Activated CD8-positive, alpha-beta memory T cell treated with anti-CD3 and anti-CD28 coated beads, Interleukin-2, amount 10 ng/mL, durations not matched to agents 7 days and 5 days (primary cell): ENCODE results near the gene DNAH1. TPM values are rescaled to one million over a fixed set of nuclear protein-coding genes. Genes with fewer than 3 reads are reported as not detected.
"Not testable (repeated sequence)": the region's sequence is repeated elsewhere in the genome, so short reads cannot be mapped to it uniquely, and the experiment has no call there.

Source experiments
- ATAC-seq: fragments of 150-1000 bp; cut with Tn5 transposase; one replicate; pipeline ENCODE4 v1.10.0; 2021; ENCODE audit warnings: moderate library complexity
- CTCF ChIA-PET: fragments of 350-600 bp; sonication (Branson Sonifier 250); formaldehyde crosslinking; loops from one replicate; lab custom pipeline; 2021; ENCODE audit warnings: antibody characterized with exemption; lab: Charles Lee
- DNase-seq: peaks from one replicate; pipeline ENCODE4 v3.0.0-alpha.2; 2020
- H3K27ac Mint-ChIP-seq: one replicate; pipeline ENCODE4 v1.8.0; 2021; ENCODE audit warnings: mild to moderate bottlenecking, mixed read lengths
- H3K27me3 Mint-ChIP-seq: one replicate; pipeline ENCODE4 v1.8.0; 2021; ENCODE audit warnings: mixed read lengths
- H3K36me3 Mint-ChIP-seq: one replicate; pipeline ENCODE4 v1.8.0; 2021; ENCODE audit warnings: mild to moderate bottlenecking, mixed read lengths
- H3K4me1 Mint-ChIP-seq: one replicate; pipeline ENCODE4 v1.8.0; 2021; ENCODE audit warnings: mixed read lengths
- H3K4me3 Mint-ChIP-seq: one replicate; pipeline ENCODE4 v1.8.0; 2021; ENCODE audit warnings: mild to moderate bottlenecking, moderate library complexity, mixed read lengths
- H3K9me3 Mint-ChIP-seq: one replicate; pipeline ENCODE4 v1.8.0; 2022; ENCODE audit warnings: low read depth, mixed read lengths
- total RNA-seq, 2 experiments: library from RNA; stranded (reverse); gene quantifications; one replicate each; pipeline ENCODE4 v1.2.3, GENCODE V29; 2021

DNAH1 gene
- total RNA-seq, 2 experiments from 2014 or later: 13.9 to 26.5 TPM

- Mint-ChIP-seq H3K36me3 (no peaks in the 10 kb centered on the region), H3K9me3 (no peaks in the 10 kb centered on the region), H3K27ac (no peak overlapping the region), H3K4me3 (no peak overlapping the region), H3K27me3 (no peaks in the 10 kb centered on the region), H3K4me1 (peaks cover 10% of the 10 kb centered on the region)
- no peak for ATAC-seq
- CTCF ChIA-PET: no interaction called here
- no peak for DNase-seq
Measured at GRCh38 chr3:52322466-52322865, 6.3 kb downstream of the DNAH1 start.

DNA sequence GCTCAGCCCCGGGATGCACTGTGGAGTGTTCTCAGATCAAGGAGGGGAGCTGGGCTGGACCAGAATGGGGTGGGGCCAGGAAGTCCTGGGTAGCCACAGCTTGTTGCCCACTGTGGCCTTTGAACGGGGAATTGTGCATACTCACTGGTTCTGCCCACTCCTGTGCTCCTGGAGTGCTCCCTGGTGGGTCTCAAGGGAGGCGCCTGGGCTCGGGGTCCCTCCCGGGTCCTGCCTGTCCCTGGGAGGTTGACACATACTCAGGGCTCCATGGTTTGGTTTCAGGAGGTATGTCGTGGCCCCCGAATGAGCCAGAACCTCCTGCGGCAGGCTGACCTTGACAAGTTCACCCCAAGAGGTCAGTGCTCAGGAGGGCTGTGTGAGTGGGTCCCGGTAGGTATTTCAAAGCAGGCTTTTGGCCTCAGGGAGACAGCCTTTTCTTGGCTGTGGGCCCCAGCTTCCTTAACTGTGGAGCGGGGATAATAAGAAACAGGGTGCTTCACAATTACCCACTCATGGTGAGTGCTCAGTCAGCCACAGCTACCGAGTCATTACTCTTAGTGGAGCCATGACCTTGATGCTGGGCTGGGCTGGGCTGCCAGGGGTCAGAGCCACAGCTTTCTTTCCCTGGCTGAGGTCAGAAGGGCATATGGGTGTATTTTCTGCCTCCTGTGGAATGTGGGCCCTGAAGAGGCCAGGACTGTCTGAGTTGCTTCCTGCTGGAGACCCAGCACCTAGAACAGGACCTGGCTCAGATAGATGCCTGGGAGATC, 7.6 kb downstream of the DNAH1 start:
- H3K4me3 Mint-ChIP-seq: no peak overlapping the region
- H3K9me3 Mint-ChIP-seq: no peaks in the 10 kb centered on the region
- H3K27me3 Mint-ChIP-seq: no peaks in the 10 kb centered on the region
- ATAC-seq: no peak
- no peaks in the 10 kb centered on the region for H3K4me1 Mint-ChIP-seq
- CTCF ChIA-PET: interaction anchor here (1.8 kb wide), 1 partner anchor 15 kb away, joined by 4 read pairs; no protein-coding TSS in a partner anchor
- DNase-seq: no peak
- H3K36me3 Mint-ChIP-seq: no peaks in the 10 kb centered on the region
- H3K27ac Mint-ChIP-seq: no peak overlapping the region

DNA sequence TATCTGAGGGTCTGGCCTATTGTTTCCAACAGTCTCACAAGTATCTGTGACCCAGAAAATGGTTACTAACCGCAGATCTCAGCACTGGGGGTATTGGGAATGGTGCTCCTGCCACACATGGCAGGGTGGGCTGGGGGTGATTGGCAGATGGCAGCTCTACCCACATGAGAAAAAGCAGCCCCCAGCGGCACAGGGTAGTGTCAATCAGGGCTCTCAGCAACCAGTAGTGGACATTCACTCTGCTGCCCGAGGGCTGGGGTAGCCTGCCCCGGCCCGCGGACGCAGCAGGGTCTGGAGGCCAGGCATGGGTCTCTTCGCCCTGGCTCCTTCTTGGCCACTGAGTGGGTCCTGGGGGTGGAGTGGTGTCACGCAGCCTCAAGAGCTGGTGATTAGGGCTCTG, 8.6 kb downstream of the DNAH1 start:
- Mint-ChIP-seq H3K4me1 (no peaks in the 10 kb centered on the region), H3K36me3 (no peaks in the 10 kb centered on the region), H3K27me3 (no peaks in the 10 kb centered on the region), H3K4me3 (no peak overlapping the region), H3K9me3 (no peaks in the 10 kb centered on the region), H3K27ac (no peak overlapping the region)
- CTCF ChIA-PET: interaction anchor here (1.8 kb wide), 1 partner anchor 14 kb away, joined by 4 read pairs; no protein-coding TSS in a partner anchor
- no peak for ATAC-seq
- DNase-seq: no peak

DNA sequence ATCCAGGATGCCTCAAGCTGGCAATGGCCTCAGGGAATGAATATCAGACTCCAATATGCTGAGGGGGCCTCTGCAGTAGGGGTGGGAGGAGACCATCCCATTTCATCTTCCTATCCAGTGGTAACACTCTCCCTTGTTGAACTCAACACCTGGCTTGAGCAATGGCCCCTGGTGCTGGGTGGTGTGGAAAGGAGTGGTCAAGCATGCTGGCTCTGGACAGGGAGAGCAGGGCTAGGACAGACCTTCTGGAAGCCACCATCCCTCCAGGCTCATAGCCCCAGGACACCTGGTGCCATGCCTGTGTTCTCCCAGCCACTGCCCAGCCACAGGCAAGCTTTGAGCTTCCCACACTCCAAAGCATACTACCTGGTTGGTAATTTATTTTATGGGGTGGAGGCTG, 9.6 kb downstream of the DNAH1 start:
- DNase-seq: no peak
- H3K4me1 Mint-ChIP-seq: no peaks in the 10 kb centered on the region
- CTCF ChIA-PET: no interaction called here

GRCh38 chr3:52326976-52327375, 10.9 kb downstream of the DNAH1 start:
- no peaks in the 10 kb centered on the region for H3K27me3 Mint-ChIP-seq
- DNase-seq (no peak), ATAC-seq (no peak)
- no peaks in the 10 kb centered on the region for H3K9me3 Mint-ChIP-seq
- CTCF ChIA-PET: interaction anchor here (1.8 kb wide), 1 partner anchor 12 kb away, joined by 5 read pairs; no protein-coding TSS in a partner anchor
- H3K27ac Mint-ChIP-seq: no peak overlapping the region
- no peak overlapping the region for H3K4me3 Mint-ChIP-seq
- H3K36me3 Mint-ChIP-seq: no peaks in the 10 kb centered on the region
- no peaks in the 10 kb centered on the region for H3K4me1 Mint-ChIP-seq

More for the DNA sequence above, 9.6 kb downstream of the DNAH1 start:
- Mint-ChIP-seq H3K27ac (no peak overlapping the region), H3K36me3 (no peaks in the 10 kb centered on the region), H3K4me3 (no peak overlapping the region), H3K9me3 (no peaks in the 10 kb centered on the region), H3K27me3 (no peaks in the 10 kb centered on the region)
- ATAC-seq: no peak

- ATAC-seq: no peak
- no peaks in the 10 kb centered on the region for H3K9me3 Mint-ChIP-seq
- CTCF ChIA-PET: interaction anchor here (1.8 kb wide), 1 partner anchor 12 kb away, joined by 5 read pairs; no protein-coding TSS in a partner anchor
- H3K4me3 Mint-ChIP-seq: no peak overlapping the region
- no peaks in the 10 kb centered on the region for H3K27me3 Mint-ChIP-seq
- no peaks in the 10 kb centered on the region for H3K36me3 Mint-ChIP-seq
- no peak overlapping the region for H3K27ac Mint-ChIP-seq
- DNase-seq: no peak
- H3K4me1 Mint-ChIP-seq: no peaks in the 10 kb centered on the region
Measured at GRCh38 chr3:52327486-52328290, 11.6 kb downstream of the DNAH1 start.

DNA sequence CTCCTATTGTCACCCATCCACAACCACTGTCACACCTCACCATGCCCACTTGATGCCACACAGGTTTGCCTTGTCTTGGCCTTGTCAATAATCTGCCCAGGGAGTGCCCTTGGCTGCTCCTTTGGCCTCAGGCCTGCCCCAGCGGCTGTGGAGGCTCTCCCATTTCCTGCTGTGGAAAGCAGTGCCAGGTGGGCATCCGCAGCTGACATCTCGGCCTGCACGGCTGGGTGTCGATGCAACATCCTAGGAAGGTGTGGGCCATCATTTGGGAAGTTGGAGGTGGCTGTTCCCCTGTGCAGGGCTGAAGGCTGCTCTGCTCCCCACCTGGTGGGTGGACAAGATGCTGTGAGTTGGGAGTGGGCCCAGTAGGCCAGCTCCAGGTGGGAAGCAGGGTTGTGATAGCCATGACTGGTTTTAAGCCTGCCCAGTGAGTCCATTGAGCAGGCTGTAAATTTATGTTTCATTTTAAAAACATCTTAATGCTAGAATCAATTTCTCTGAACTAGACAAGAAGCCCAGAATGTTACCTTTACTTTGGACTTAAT, 12.5 kb downstream of the DNAH1 start:
- CTCF ChIA-PET: interaction anchor here (1.8 to 1.9 kb wide), 2 partner anchors 10 to 11 kb away, joined by 5 to 9 read pairs; no protein-coding TSS in a partner anchor
- ATAC-seq (no peak), DNase-seq (no peak)
- Mint-ChIP-seq H3K4me3 (no peak overlapping the region), H3K27ac (no peak overlapping the region), H3K4me1 (no peaks in the 10 kb centered on the region), H3K9me3 (no peaks in the 10 kb centered on the region), H3K36me3 (no peaks in the 10 kb centered on the region), H3K27me3 (no peaks in the 10 kb centered on the region)

DNA sequence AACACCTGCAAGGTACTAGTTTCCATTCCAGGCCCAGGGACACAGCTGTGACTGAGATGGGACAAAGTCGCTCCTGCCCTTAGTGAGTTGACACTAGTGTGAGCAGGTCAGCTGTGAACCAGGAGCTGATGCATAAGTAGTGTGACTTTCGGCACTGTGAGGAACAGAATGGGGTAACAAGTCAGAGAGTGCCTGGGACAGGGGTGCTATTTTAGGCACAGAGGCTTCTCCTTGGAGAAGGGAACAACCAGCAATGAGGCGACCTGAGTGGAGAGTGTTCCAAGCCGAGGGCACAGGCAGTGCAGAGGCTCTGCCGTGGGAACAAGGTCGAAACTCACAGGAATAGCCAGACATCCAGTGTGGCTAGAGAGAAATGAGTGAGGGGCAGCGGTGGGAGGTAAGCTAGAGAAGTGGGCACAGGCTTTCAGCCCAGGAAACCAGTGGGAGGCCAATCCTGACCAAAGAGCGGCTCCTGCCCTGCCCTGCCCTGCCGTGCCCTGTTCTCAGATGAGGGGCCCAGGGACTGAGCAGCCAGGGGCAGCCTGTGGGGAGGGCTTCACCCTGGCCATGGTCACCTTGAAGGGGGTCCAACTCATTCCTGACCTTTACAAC, 14.2 kb downstream of the DNAH1 start:
- Mint-ChIP-seq H3K4me1 (no peaks in the 10 kb centered on the region), H3K27ac (no peak overlapping the region), H3K27me3 (no peaks in the 10 kb centered on the region), H3K4me3 (no peak overlapping the region), H3K9me3 (no peaks in the 10 kb centered on the region), H3K36me3 (no peaks in the 10 kb centered on the region)
- CTCF ChIA-PET: interaction anchor here (0.8 to 1.9 kb wide), 2 partner anchors 9 to 53 kb away, joined by 3 to 9 read pairs; no protein-coding TSS in a partner anchor
- ATAC-seq (no peak), DNase-seq (no peak)

DNA sequence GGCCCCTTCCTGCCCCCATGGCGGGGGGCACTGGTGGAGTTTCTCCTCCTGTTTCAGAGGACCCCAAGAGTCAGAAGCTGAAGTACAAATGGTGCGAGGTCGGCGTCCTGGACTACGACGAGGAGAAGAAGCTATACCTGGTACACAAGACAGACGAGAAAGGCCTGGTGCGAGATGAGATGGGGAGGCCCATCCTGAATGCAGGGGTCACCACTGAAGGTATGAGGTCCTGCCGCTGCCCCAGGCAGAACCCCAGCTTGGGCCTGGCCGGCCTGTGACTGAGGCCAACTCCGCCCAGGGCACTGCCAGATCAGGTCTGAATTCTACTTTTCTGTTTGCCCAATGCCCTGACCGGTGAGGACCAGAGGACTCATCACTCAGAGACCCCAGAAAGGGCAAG, 15.0 kb downstream of the DNAH1 start:
- H3K4me1 Mint-ChIP-seq: no peaks in the 10 kb centered on the region
- H3K27ac Mint-ChIP-seq: no peak overlapping the region
- DNase-seq (no peak), ATAC-seq (no peak)
- no peaks in the 10 kb centered on the region for H3K9me3 Mint-ChIP-seq
- no peaks in the 10 kb centered on the region for H3K27me3 Mint-ChIP-seq
- CTCF ChIA-PET: interaction anchor here (1.2 kb wide), 1 partner anchor 8 kb away, joined by 5 read pairs; no protein-coding TSS in a partner anchor
- H3K4me3 Mint-ChIP-seq: no peak overlapping the region
- no peaks in the 10 kb centered on the region for H3K36me3 Mint-ChIP-seq

- Mint-ChIP-seq H3K4me3 (no peak overlapping the region), H3K4me1 (no peaks in the 10 kb centered on the region)
- CTCF ChIA-PET: interaction anchor here (1.0 to 1.2 kb wide), 2 partner anchors 7 to 101 kb away, joined by 5 read pairs; no protein-coding TSS in a partner anchor
Measured at GRCh38 chr3:52331906-52332305, 15.8 kb downstream of the DNAH1 start.

DNA sequence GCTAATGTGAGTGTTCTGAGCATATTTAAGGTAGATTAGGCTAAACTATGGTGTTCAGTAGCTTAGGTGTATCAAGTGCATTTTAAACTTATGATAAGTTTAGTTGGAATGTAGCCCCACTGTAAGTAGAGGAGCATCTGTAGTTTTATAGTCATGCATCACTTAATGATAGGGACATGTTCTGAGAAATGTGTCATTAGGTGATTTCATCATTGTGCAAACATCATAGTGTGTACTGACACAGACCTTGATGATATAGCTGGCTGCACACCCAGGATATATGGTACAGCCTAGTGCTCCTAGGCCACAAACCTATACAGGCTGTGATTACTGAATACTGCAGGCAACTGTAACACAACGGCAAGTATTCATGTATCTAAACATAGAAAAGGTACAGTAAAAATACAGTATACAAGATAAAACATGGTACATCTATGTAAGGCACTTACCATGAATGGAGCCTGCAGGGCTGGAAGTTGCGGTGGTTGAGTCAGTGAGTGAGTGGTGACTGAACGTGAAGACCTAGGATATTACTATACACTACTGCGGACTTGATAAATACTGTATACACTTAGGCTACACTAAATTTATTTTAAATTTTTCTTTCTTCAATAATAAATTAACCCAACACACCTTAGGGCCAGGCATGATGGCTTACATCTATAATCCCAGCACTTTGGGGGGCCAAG, 17.9 kb downstream of the DNAH1 start:
- Mint-ChIP-seq H3K36me3 (no peaks in the 10 kb centered on the region), H3K4me3 (no peak overlapping the region), H3K27me3 (no peaks in the 10 kb centered on the region), H3K4me1 (no peaks in the 10 kb centered on the region), H3K9me3 (no peaks in the 10 kb centered on the region), H3K27ac (no peak overlapping the region)
- CTCF ChIA-PET: interaction anchor here (0.6 to 1.5 kb wide), 4 partner anchors 23 to 281 kb away, joined by 3 read pairs; no protein-coding TSS in a partner anchor
- no peak for DNase-seq
- ATAC-seq: no peak

More at GRCh38 chr3:52331906-52332305, 15.8 kb downstream of the DNAH1 start:
- Mint-ChIP-seq H3K36me3 (no peaks in the 10 kb centered on the region), H3K9me3 (no peaks in the 10 kb centered on the region), H3K27me3 (no peaks in the 10 kb centered on the region), H3K27ac (no peak overlapping the region)
- ATAC-seq: no peak
- no peak for DNase-seq

- not testable (repeated sequence) for ATAC-seq, DNase-seq, H3K27ac Mint-ChIP-seq, H3K4me3 Mint-ChIP-seq, H3K9me3 Mint-ChIP-seq, H3K36me3 Mint-ChIP-seq, H3K4me1 Mint-ChIP-seq, H3K27me3 Mint-ChIP-seq
- CTCF ChIA-PET: interaction anchor here (0.7 to 6.6 kb wide), 14 partner anchors 9 to 118 kb away, joined by 3 to 144 read pairs (median 6); partner anchors contain the start of gene TWF2
Measured at GRCh38 chr3:52338131-52338530, 22.0 kb downstream of the DNAH1 start.
